Mammary epithelial cell (primary cell): ENCODE data around the gene HHAT.

Experiments
- EZH2 ChIP-seq: IDR thresholded peaks from 2 replicates; pipeline ENCODE4 v1.6.1; 2012; ENCODE audit warnings: low read length, inconsistent platforms, borderline replicate concordance
- TF ChIP-seq, protein P1 (sequence below), 2 donors: IDR thresholded peaks in 1 of 2; conservative IDR thresholded peaks in 1 of 2; 2 replicates each; pipeline ENCODE4 v1.5.1; 2011 to 2012; ENCODE audit warnings: inconsistent platforms in 2 of 2, low read length in 2 of 2, mild to moderate bottlenecking in 2 of 2, control low read depth in 1 of 2, low read depth in 1 of 2; ENCODE audit not compliant: insufficient read depth in 1 of 2; ENCODE audit errors: extremely low read depth in 1 of 2

DNA sequence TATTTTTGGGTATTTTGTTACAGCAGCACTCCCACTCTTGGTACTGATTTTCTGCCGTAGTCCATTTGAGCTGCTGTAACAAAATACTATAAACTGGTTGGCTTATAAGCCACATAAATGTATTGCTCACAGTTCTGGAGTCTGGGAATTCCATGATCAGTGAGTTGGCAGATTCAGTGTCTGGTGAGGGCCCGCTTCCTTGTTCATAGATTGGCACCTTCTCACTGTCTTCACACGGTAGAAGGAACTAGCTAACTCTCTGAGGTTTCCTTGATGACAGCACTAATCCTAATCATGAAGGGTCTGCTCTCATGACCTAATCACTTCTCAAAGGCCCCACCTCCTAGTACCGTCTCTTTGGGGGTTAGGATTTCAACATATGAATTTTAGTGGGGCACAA, 85.2 kb downstream of the HHAT start:
- TF ChIP-seq, protein P1, sequence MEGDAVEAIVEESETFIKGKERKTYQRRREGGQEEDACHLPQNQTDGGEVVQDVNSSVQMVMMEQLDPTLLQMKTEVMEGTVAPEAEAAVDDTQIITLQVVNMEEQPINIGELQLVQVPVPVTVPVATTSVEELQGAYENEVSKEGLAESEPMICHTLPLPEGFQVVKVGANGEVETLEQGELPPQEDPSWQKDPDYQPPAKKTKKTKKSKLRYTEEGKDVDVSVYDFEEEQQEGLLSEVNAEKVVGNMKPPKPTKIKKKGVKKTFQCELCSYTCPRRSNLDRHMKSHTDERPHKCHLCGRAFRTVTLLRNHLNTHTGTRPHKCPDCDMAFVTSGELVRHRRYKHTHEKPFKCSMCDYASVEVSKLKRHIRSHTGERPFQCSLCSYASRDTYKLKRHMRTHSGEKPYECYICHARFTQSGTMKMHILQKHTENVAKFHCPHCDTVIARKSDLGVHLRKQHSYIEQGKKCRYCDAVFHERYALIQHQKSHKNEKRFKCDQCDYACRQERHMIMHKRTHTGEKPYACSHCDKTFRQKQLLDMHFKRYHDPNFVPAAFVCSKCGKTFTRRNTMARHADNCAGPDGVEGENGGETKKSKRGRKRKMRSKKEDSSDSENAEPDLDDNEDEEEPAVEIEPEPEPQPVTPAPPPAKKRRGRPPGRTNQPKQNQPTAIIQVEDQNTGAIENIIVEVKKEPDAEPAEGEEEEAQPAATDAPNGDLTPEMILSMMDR (conservative IDR thresholded peaks at IDR 0.05 in 1 of 2, IDR thresholded peaks at IDR 0.05 in 1 of 2; ENCODE audit: extremely low read depth in 1 of 2, insufficient read depth in 1 of 2, low read depth in 1 of 2, low read length in 2 of 2): no peak
- no peak for TF ChIP-seq EZH2
